H9 (cell line): ENCODE results near the gene PLEKHG5. TPM values are rescaled to one million over a fixed set of nuclear protein-coding genes. Genes with fewer than 3 reads are reported as not detected.

Source experiments
- DNase-seq: peaks from one replicate; pipeline ENCODE4 v3.0.0-alpha.2; 2017
- H2AFZ ChIP-seq: one replicate; pipeline ENCODE4 v1.6.1; 2013; ENCODE audit warnings: mild to moderate bottlenecking, low read length, control low read depth, moderate library complexity
- H2AK5ac ChIP-seq: 2 replicates; pipeline ENCODE4 v1.6.1; 2013; ENCODE audit warnings: low read length, control low read depth, mixed read lengths; ENCODE audit not compliant: insufficient read length
- H2BK120ac ChIP-seq: one replicate; pipeline ENCODE4 v1.6.1; 2013; ENCODE audit warnings: low read depth, mild to moderate bottlenecking, low read length, control low read depth, inconsistent platforms; ENCODE audit not compliant: poor library complexity, severe bottlenecking
- H2BK12ac ChIP-seq: 2 replicates; pipeline ENCODE4 v1.6.1; 2013; ENCODE audit warnings: low read length, control low read depth, mixed read lengths, low read depth; ENCODE audit not compliant: insufficient read length
- H2BK15ac ChIP-seq: 2 replicates; pipeline ENCODE4 v1.6.1; 2013; ENCODE audit warnings: low read depth, low read length, control low read depth
- H2BK20ac ChIP-seq: one replicate; pipeline ENCODE4 v1.6.1; 2013; ENCODE audit warnings: low read depth, mild to moderate bottlenecking, low read length, control low read depth, inconsistent platforms; ENCODE audit not compliant: poor library complexity, severe bottlenecking
- H2BK5ac ChIP-seq: 2 replicates; pipeline ENCODE4 v1.6.1; 2013; ENCODE audit warnings: low read length, control low read depth, mixed read lengths; ENCODE audit not compliant: insufficient read length
- H3K14ac ChIP-seq: 2 replicates; pipeline ENCODE4 v1.6.1; 2013; ENCODE audit warnings: low read length, control low read depth; ENCODE audit not compliant: insufficient read depth
- H3K18ac ChIP-seq: 2 replicates; pipeline ENCODE4 v1.6.1; 2013; ENCODE audit warnings: low read depth, mild to moderate bottlenecking, mixed read lengths, low read length, control low read depth; ENCODE audit not compliant: insufficient read length
- H3K23ac ChIP-seq: 2 replicates; pipeline ENCODE4 v1.6.1; 2013; ENCODE audit warnings: low read length, control low read depth, mixed read lengths, low read depth; ENCODE audit not compliant: insufficient read length
- H3K23me2 ChIP-seq: 2 replicates; pipeline ENCODE4 v1.6.1; 2013; ENCODE audit warnings: low read depth, mild to moderate bottlenecking, mixed read lengths, low read length, control low read depth; ENCODE audit not compliant: insufficient read length, poor library complexity, severe bottlenecking
- H3K27ac ChIP-seq: 2 replicates; pipeline ENCODE4 v1.5.1; 2013; ENCODE audit warnings: low read length, control low read depth, mixed read lengths, low read depth; ENCODE audit not compliant: insufficient read length
- H3K27me3 ChIP-seq: 2 replicates; pipeline ENCODE4 v1.6.1; 2013; ENCODE audit warnings: low read length, control low read depth, inconsistent platforms; ENCODE audit not compliant: insufficient read depth
- H3K4ac ChIP-seq: 2 replicates; pipeline ENCODE4 v1.6.1; 2013; ENCODE audit warnings: low read depth, mild to moderate bottlenecking, control low read depth, inconsistent platforms, low read length, moderate library complexity
- H3K4me1 ChIP-seq: 2 replicates; pipeline ENCODE4 v1.6.1; 2013; ENCODE audit warnings: low read length, control low read depth, inconsistent platforms; ENCODE audit not compliant: insufficient read depth
- H3K4me2 ChIP-seq: 2 replicates; pipeline ENCODE4 v1.6.1; 2013; ENCODE audit warnings: low read length, control low read depth, mixed read lengths; ENCODE audit not compliant: insufficient read length, insufficient read depth
- H3K56ac ChIP-seq: 2 replicates; pipeline ENCODE4 v1.6.1; 2013; ENCODE audit warnings: low read depth, mild to moderate bottlenecking, mixed read lengths, low read length, control low read depth; ENCODE audit not compliant: insufficient read length
- H3K79me1 ChIP-seq: 2 replicates; pipeline ENCODE4 v1.6.1; 2013; ENCODE audit warnings: low read depth, mild to moderate bottlenecking, moderate library complexity, low read length, control low read depth, inconsistent platforms; ENCODE audit not compliant: insufficient read depth, poor library complexity, severe bottlenecking
- H3K79me2 ChIP-seq: 2 replicates; pipeline ENCODE4 v1.6.1; 2013; ENCODE audit warnings: low read length, control low read depth, inconsistent platforms; ENCODE audit not compliant: insufficient read depth
- H3K9ac ChIP-seq: 2 replicates; pipeline ENCODE4 v1.6.1; 2013; ENCODE audit warnings: low read length, control low read depth, mixed read lengths; ENCODE audit not compliant: insufficient read length; ENCODE audit errors: extremely low read depth
- H3K9me3 ChIP-seq: one replicate; pipeline ENCODE4 v1.6.1; 2013; ENCODE audit warnings: low read depth, low read length, inconsistent platforms; ENCODE audit not compliant: control insufficient read depth
- H3T11ph ChIP-seq: one replicate; pipeline ENCODE4 v1.6.1; 2013; ENCODE audit warnings: mild to moderate bottlenecking, low read length, control low read depth, inconsistent platforms
- H4K20me1 ChIP-seq: one replicate; pipeline ENCODE4 v1.6.1; 2013; ENCODE audit not compliant: control insufficient read depth, insufficient read length, insufficient read depth
- H4K5ac ChIP-seq: 2 replicates; pipeline ENCODE4 v1.6.1; 2013; ENCODE audit warnings: low read depth, mild to moderate bottlenecking, mixed read lengths, low read length, control low read depth; ENCODE audit not compliant: insufficient read length
- H4K8ac ChIP-seq: replicated peaks from 2 replicates; pipeline ENCODE4 v1.6.1; 2013; ENCODE audit warnings: low read length, control low read depth, mixed read lengths, low read depth; ENCODE audit not compliant: insufficient read length
- H4K91ac ChIP-seq: 2 replicates; pipeline ENCODE4 v1.6.1; 2013; ENCODE audit warnings: low read depth, mild to moderate bottlenecking, moderate library complexity, mixed read lengths, low read length, control low read depth; ENCODE audit not compliant: insufficient read length
- H3K27ac Mint-ChIP-seq, 3 experiments: 2 replicates in 2 of 3; 3 replicates in 1 of 3; pipeline ENCODE4 v1.8.0; 2020 to 2021; ENCODE audit warnings: mixed read lengths in 3 of 3, mild to moderate bottlenecking in 1 of 3, moderate library complexity in 1 of 3
- H3K27me3 Mint-ChIP-seq: 2 replicates; pipeline ENCODE4 v1.8.0; 2021; ENCODE audit warnings: low read depth, mild to moderate bottlenecking, moderate library complexity, mixed read lengths
- H3K36me3 Mint-ChIP-seq, 3 experiments: 2 replicates in 2 of 3; 3 replicates in 1 of 3; pipeline ENCODE4 v1.8.0; 2020 to 2021; ENCODE audit warnings: low read depth in 3 of 3, mixed read lengths in 3 of 3; ENCODE audit not compliant: insufficient read depth in 1 of 3
- H3K4me1 Mint-ChIP-seq, 2 experiments: 2 replicates each; pipeline ENCODE4 v1.8.0; 2020; ENCODE audit warnings: mixed read lengths in 2 of 2
- H3K4me3 Mint-ChIP-seq, 2 experiments: 2 replicates in 1 of 2; 3 replicates in 1 of 2; pipeline ENCODE4 v1.8.0; 2020 to 2021; ENCODE audit warnings: mild to moderate bottlenecking in 2 of 2, mixed read lengths in 2 of 2, moderate library complexity in 1 of 2
- H3K9me3 Mint-ChIP-seq, 2 experiments: 2 replicates in 1 of 2; 3 replicates in 1 of 2; pipeline ENCODE4 v1.8.0; 2020; ENCODE audit warnings: mild to moderate bottlenecking in 2 of 2, mixed read lengths in 2 of 2, moderate library complexity in 1 of 2
- WGBS: extraction: QIAGEN DNeasy Blood & Tissue Kit; methylation state at CpG from one replicate; pipeline ENCODE4 v1.1.7; 2013; ENCODE audit warnings: missing lambda C conversion rate, low lambda C conversion rate, mixed read lengths; ENCODE audit not compliant: insufficient read length; ENCODE audit errors: extremely low coverage; 5-methylcytosine and 5-hydroxymethylcytosine counted together
- total RNA-seq: library from RNA; stranded (reverse); gene quantifications from 2 replicates; pipeline ENCODE4 v1.2.1, GENCODE V29; 2021
- TF ChIP-seq, protein P1 (sequence below): fragments of 200-600 bp; sonication (generic); conservative IDR thresholded peaks from 3 replicates; pipeline ENCODE4 v1.8.0; 2021; ENCODE audit warnings: antibody characterized with exemption, mild to moderate bottlenecking

PLEKHG5 gene
- total RNA-seq, 1 experiment from 2014 or later: 22.3 TPM

DNA sequence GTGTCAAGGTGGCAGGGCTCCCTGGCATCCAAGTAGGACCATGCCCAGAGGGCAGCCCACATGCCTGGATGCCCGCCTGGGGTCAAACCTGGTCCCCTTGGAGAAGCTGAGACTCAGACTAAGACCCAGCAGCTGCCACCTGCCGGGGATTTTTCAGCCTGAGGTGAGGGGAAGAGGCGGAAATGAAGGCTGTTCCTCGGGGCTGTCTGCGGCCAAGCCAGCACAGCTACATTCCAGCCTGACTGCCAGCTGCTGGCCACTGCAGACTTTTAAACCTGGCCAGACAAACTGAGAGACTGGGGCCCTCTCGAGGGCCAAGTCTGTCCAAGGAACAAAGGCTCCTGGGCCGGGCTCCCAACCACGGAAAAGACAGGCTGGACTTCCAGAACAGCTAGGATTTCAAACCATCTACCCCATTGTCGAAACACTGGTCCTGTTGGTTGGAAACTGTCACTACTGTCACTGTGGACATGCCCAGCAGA, 21.9 kb upstream of the PLEKHG5 start:
- Histone ChIP-seq H2BK120ac (no peak overlapping the region), H2BK5ac (no peak overlapping the region), H4K91ac (no peak overlapping the region), H4K20me1 (no peaks in the 10 kb centered on the region), H3K79me2 (no peaks in the 10 kb centered on the region), H3K4me2 (no peak overlapping the region), H2BK20ac (no peak overlapping the region), H4K8ac (no peak overlapping the region), H3K27ac (no peak overlapping the region), H3K9me3 (no peaks in the 10 kb centered on the region), H2BK15ac (no peak overlapping the region), H3K18ac (no peak overlapping the region), H3K4ac (no peak overlapping the region), H2AK5ac (no peak overlapping the region), H3K27me3 (no peaks in the 10 kb centered on the region), H3K79me1 (no peaks in the 10 kb centered on the region), H4K5ac (no peak overlapping the region), H2BK12ac (no peak overlapping the region), H2AFZ (no peak overlapping the region), H3K23me2 (no peaks in the 10 kb centered on the region), H3K9ac (no peak overlapping the region), H3K14ac (no peak overlapping the region), H3K4me1 (no peaks in the 10 kb centered on the region), H3K23ac (no peak overlapping the region), H3K56ac (no peak overlapping the region), H3T11ph (no peak overlapping the region)
- no peak for DNase-seq
- no peak overlapping the region for H3K27ac Mint-ChIP-seq
- H3K4me1 Mint-ChIP-seq: no peaks in the 10 kb centered on the region
- no CpG with 5 or more reads among the region's 9 CpGs for WGBS
- no peaks in the 10 kb centered on the region for H3K9me3 Mint-ChIP-seq
- no peak overlapping the region for H3K4me3 Mint-ChIP-seq
- no peaks in the 10 kb centered on the region for H3K27me3 Mint-ChIP-seq
- H3K36me3 Mint-ChIP-seq: no peaks in the 10 kb centered on the region
- TF ChIP-seq, protein P1, sequence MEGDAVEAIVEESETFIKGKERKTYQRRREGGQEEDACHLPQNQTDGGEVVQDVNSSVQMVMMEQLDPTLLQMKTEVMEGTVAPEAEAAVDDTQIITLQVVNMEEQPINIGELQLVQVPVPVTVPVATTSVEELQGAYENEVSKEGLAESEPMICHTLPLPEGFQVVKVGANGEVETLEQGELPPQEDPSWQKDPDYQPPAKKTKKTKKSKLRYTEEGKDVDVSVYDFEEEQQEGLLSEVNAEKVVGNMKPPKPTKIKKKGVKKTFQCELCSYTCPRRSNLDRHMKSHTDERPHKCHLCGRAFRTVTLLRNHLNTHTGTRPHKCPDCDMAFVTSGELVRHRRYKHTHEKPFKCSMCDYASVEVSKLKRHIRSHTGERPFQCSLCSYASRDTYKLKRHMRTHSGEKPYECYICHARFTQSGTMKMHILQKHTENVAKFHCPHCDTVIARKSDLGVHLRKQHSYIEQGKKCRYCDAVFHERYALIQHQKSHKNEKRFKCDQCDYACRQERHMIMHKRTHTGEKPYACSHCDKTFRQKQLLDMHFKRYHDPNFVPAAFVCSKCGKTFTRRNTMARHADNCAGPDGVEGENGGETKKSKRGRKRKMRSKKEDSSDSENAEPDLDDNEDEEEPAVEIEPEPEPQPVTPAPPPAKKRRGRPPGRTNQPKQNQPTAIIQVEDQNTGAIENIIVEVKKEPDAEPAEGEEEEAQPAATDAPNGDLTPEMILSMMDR: no peak
